Skeletal muscle satellite cell (primary cell): ENCODE results near the gene CBLN2. TPM values are rescaled to one million over a fixed set of nuclear protein-coding genes. Genes with fewer than 3 reads are reported as not detected.

Experiments used
- H3K27me3 ChIP-seq: 2 replicates; pipeline ENCODE4 v1.7.0; 2013; ENCODE audit warnings: low read length; ENCODE audit not compliant: control insufficient read depth, insufficient read depth
- H3K36me3 ChIP-seq: 2 replicates; pipeline ENCODE4 v1.7.0; 2013; ENCODE audit warnings: mild to moderate bottlenecking, control low read depth, low read length; ENCODE audit not compliant: insufficient read depth
- H3K4me1 ChIP-seq: 2 replicates; pipeline ENCODE4 v1.7.0; 2013; ENCODE audit warnings: low read length; ENCODE audit not compliant: control insufficient read depth, insufficient read depth
- H3K4me2 ChIP-seq: 2 replicates; pipeline ENCODE4 v1.7.0; 2013; ENCODE audit warnings: mild to moderate bottlenecking, low read length
- H3K4me3 ChIP-seq: 2 replicates; pipeline ENCODE4 v1.7.0; 2013; ENCODE audit warnings: low read length
- H3K9ac ChIP-seq: 2 replicates; pipeline ENCODE4 v1.7.0; 2013; ENCODE audit warnings: mild to moderate bottlenecking, low read depth, low read length, moderate library complexity
- H3K9me3 ChIP-seq: replicated peaks from 2 replicates; pipeline ENCODE4 v1.7.0; 2013; ENCODE audit warnings: mild to moderate bottlenecking, control low read depth, low read length
- total RNA-seq: library from RNA; depleted of rRNA; stranded (reverse); fragments of >200 nt; gene quantifications from 2 replicates; pipeline ENCODE4 v1.2.3, GENCODE V29; 2012; rRNA removed

The CBLN2 gene
- not detected in 2 replicates for total RNA-seq

GRCh38 chr18:72544092-72544886 lies at the start of gene CBLN2:
CBLN2 (minus strand) TSS chr18:72544342; CDS start chr18:72542160, 2,182 bp downstream.
- Histone ChIP-seq H3K36me3 (no peaks in the 10 kb centered on the region), H3K4me1 (no peaks in the 10 kb centered on the region), H3K4me3 (no peak within 1 kb of the TSS), H3K9ac (no peak within 1 kb of the TSS), H3K4me2 (peak within 1 kb of the TSS; percentile 62), H3K27me3 (peaks cover 31% of the 10 kb centered on the region), H3K9me3 (no peaks in the 10 kb centered on the region)

- H3K4me1 ChIP-seq = no peaks in the 10 kb centered on the region
- no peaks in the 10 kb centered on the region for H3K27me3 ChIP-seq
- no peak overlapping the region for H3K4me2 ChIP-seq
- peaks cover 22% of the 10 kb centered on the region for H3K9me3 ChIP-seq
- no peaks in the 10 kb centered on the region for H3K36me3 ChIP-seq
- H3K4me3 ChIP-seq = no peak overlapping the region
- H3K9ac ChIP-seq = no peak overlapping the region
Measured at GRCh38 chr18:72588360-72588759, 44.2 kb upstream of the CBLN2 start.

DNA sequence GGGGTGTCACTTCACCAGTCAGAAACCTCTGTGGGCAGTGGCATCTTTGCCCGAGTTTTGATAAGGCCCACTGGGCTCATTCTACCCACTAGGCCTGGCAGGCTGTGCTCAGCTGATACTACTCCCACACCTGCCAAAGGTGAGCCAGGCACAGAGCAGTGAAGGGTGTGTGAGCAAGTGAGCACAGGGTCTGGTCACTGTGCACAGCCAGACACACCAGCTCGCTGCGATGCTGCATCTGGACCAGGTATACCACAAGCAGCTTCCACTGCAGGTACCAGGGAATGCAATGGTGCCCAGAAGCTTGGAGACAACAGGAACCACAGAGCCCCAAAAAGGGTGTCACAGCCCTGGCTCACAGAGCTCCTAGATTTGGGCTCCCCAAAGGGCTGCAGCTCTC lies 40.6 kb upstream of the CBLN2 start:
- Histone ChIP-seq H3K4me3 (no peak overlapping the region), H3K9me3 (peaks cover 22% of the 10 kb centered on the region), H3K9ac (no peak overlapping the region), H3K4me1 (no peaks in the 10 kb centered on the region), H3K27me3 (no peaks in the 10 kb centered on the region), H3K36me3 (no peaks in the 10 kb centered on the region), H3K4me2 (no peak overlapping the region)

- Histone ChIP-seq H3K36me3 (no peaks in the 10 kb centered on the region), H3K9me3 (peaks cover 15% of the 10 kb centered on the region), H3K4me2 (no peak overlapping the region), H3K4me1 (no peaks in the 10 kb centered on the region), H3K9ac (no peak overlapping the region), H3K27me3 (no peaks in the 10 kb centered on the region), H3K4me3 (no peak overlapping the region)
Measured at GRCh38 chr18:72581976-72582375, 37.8 kb upstream of the CBLN2 start.

- Histone ChIP-seq H3K4me3 (no peak overlapping the region), H3K27me3 (no peaks in the 10 kb centered on the region), H3K9me3 (peaks cover 3% of the 10 kb centered on the region), H3K36me3 (no peaks in the 10 kb centered on the region), H3K4me1 (no peaks in the 10 kb centered on the region), H3K4me2 (no peak overlapping the region), H3K9ac (no peak overlapping the region)
Measured at GRCh38 chr18:72572896-72573295, 28.8 kb upstream of the CBLN2 start.

DNA sequence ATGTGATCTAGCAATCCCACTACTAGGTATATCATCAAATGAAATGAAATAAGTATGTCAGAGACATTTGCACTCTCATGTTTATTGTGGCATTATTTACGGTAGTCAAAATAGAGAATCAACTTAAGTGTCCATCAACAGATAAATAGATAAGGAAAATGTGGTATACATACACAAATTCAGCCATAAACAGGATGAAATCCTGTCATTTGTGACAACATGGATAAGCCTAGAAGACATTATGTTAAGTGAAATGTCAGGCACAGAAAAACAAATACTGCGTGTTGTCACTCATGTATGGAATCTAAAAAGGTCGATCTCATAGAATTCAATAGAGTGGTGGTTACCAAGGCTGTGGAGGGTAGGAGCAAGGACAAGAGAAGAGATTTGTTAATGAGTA lies 22.1 kb upstream of the CBLN2 start:
- peaks cover 6% of the 10 kb centered on the region for H3K9me3 ChIP-seq
- H3K4me1 ChIP-seq = no peaks in the 10 kb centered on the region
- H3K4me3 ChIP-seq = no peak overlapping the region
- no peaks in the 10 kb centered on the region for H3K36me3 ChIP-seq
- no peak overlapping the region for H3K9ac ChIP-seq
- no peak overlapping the region for H3K4me2 ChIP-seq
- H3K27me3 ChIP-seq = no peaks in the 10 kb centered on the region

- no peaks in the 10 kb centered on the region for H3K9me3 ChIP-seq
- H3K4me2 ChIP-seq = no peak overlapping the region
- no peak overlapping the region for H3K4me3 ChIP-seq
- no peaks in the 10 kb centered on the region for H3K27me3 ChIP-seq
- H3K36me3 ChIP-seq = no peaks in the 10 kb centered on the region
- H3K9ac ChIP-seq = no peak overlapping the region
- H3K4me1 ChIP-seq = no peaks in the 10 kb centered on the region
Measured at GRCh38 chr18:72555968-72556367, 11.8 kb upstream of the CBLN2 start.

- no peaks in the 10 kb centered on the region for H3K4me1 ChIP-seq
- no peaks in the 10 kb centered on the region for H3K27me3 ChIP-seq
- H3K4me2 ChIP-seq = no peak overlapping the region
- H3K9me3 ChIP-seq = no peaks in the 10 kb centered on the region
- H3K4me3 ChIP-seq = no peak overlapping the region
- no peak overlapping the region for H3K9ac ChIP-seq
- no peaks in the 10 kb centered on the region for H3K36me3 ChIP-seq
Measured at GRCh38 chr18:72555101-72555500, 11.0 kb upstream of the CBLN2 start.

GRCh38 chr18:72543357-72544055 lies 636 bp downstream of the CBLN2 start:
- H3K4me3 ChIP-seq = no peak overlapping the region

DNA sequence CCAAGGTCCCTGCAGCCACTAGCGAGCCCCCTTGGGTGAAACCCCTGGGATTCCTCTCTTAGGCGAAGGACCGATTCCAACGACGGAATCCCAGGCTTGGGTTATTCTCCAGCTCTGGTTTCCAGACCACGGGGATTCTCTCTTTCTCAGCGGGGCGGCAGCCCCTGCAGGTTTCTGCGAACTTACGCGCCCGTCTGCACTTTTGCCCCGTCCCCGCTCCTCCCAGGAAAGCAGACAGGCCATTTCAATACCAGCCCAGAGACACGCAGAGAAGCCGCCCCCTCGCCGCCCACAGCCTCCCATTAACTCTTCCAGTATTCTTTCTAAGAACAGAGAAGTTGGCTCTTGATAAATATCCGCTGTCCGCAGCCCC lies 1.2 kb downstream of the CBLN2 start:
- H3K4me3 ChIP-seq = no peak overlapping the region
- no peak overlapping the region for H3K4me2 ChIP-seq
- H3K9me3 ChIP-seq = no peaks in the 10 kb centered on the region
- H3K36me3 ChIP-seq = no peaks in the 10 kb centered on the region
- no peaks in the 10 kb centered on the region for H3K4me1 ChIP-seq
- H3K27me3 ChIP-seq = peaks cover 31% of the 10 kb centered on the region
- H3K9ac ChIP-seq = no peak overlapping the region

More at GRCh38 chr18:72543357-72544055, 636 bp downstream of the CBLN2 start:
- H3K4me1 ChIP-seq = no peaks in the 10 kb centered on the region
- no peaks in the 10 kb centered on the region for H3K9me3 ChIP-seq
- H3K4me2 ChIP-seq = no peak overlapping the region
- H3K9ac ChIP-seq = no peak overlapping the region
- peaks cover 31% of the 10 kb centered on the region for H3K27me3 ChIP-seq
- H3K36me3 ChIP-seq = no peaks in the 10 kb centered on the region

- Histone ChIP-seq H3K27me3 (peaks cover 31% of the 10 kb centered on the region), H3K9ac (no peak overlapping the region), H3K4me3 (no peak overlapping the region), H3K36me3 (no peaks in the 10 kb centered on the region), H3K9me3 (no peaks in the 10 kb centered on the region), H3K4me1 (no peaks in the 10 kb centered on the region), H3K4me2 (no peak overlapping the region)
Measured at GRCh38 chr18:72542342-72542741, 1.8 kb downstream of the CBLN2 start.
